ENCODE measurements around the gene CMC1.

Gene CMC1

GRCh38 chr3:28348265-28348628 is 106.8 kb downstream of the CMC1 start:
- DNase-seq = no peak
- no peaks in the 10 kb centered on the region for H3K27me3 ChIP-seq (replicated peaks; ENCODE audit: control insufficient read depth, insufficient read depth, low read length, poor library complexity, severe bottlenecking)
- peak overlapping the region; percentile 95 for H3K27ac ChIP-seq (ENCODE audit: insufficient read depth, low read length, poor library complexity, severe bottlenecking)
- no peaks in the 10 kb centered on the region for H3K9me3 ChIP-seq (ENCODE audit: control insufficient read depth, low read length)
- no peaks in the 10 kb centered on the region for H3K36me3 ChIP-seq (ENCODE audit: control insufficient read depth, insufficient read depth, low read length)
- H3K4me1 ChIP-seq (ENCODE audit: control insufficient read depth, insufficient read depth, low read length, poor library complexity, severe bottlenecking) = no peaks in the 10 kb centered on the region
- peak overlapping the region; percentile 99 for H3K4me3 ChIP-seq (ENCODE audit: insufficient read depth, low read depth, low read length, poor library complexity, severe bottlenecking)

GRCh38 chr3:28348629-28349468 is 107.4 kb downstream of the CMC1 start, which contains the start of the genes AZI2 and ZCWPW2:
Gene AZI2 (minus strand): TSS chr3:28348824. CDS start chr3:28340617, 8,207 bp downstream.
Gene ZCWPW2 (plus strand): TSS chr3:28348721. CDS start chr3:28413069, 64,348 bp downstream.
- H3K27me3 ChIP-seq (replicated peaks; ENCODE audit: control insufficient read depth, insufficient read depth, low read length, poor library complexity, severe bottlenecking) = no peaks in the 10 kb centered on the region
- no peaks in the 10 kb centered on the region for H3K4me1 ChIP-seq (ENCODE audit: control insufficient read depth, insufficient read depth, low read length, poor library complexity, severe bottlenecking)

GRCh38 chr3:28349469-28350000 is 108.1 kb downstream of the CMC1 start:
- Histone ChIP-seq H3K36me3 (ENCODE audit: control insufficient read depth, insufficient read depth, low read length) (no peaks in the 10 kb centered on the region), H3K27ac (ENCODE audit: insufficient read depth, low read length, poor library complexity, severe bottlenecking) (peak overlapping the region; percentile 95), H3K4me3 (ENCODE audit: insufficient read depth, low read depth, low read length, poor library complexity, severe bottlenecking) (peak overlapping the region; percentile 99), H3K4me1 (ENCODE audit: control insufficient read depth, insufficient read depth, low read length, poor library complexity, severe bottlenecking) (no peaks in the 10 kb centered on the region), H3K9me3 (ENCODE audit: control insufficient read depth, low read length) (no peaks in the 10 kb centered on the region), H3K27me3 (replicated peaks; ENCODE audit: control insufficient read depth, insufficient read depth, low read length, poor library complexity, severe bottlenecking) (no peaks in the 10 kb centered on the region)
- no peak for DNase-seq

More at GRCh38 chr3:28348629-28349468, 107.4 kb downstream of the CMC1 start, which contains the start of the genes AZI2 and ZCWPW2:
- Histone ChIP-seq H3K4me3 (ENCODE audit: insufficient read depth, low read depth, low read length, poor library complexity, severe bottlenecking) (peak within 1 kb of the TSS; percentile 99), H3K9me3 (ENCODE audit: control insufficient read depth, low read length) (no peaks in the 10 kb centered on the region), H3K36me3 (ENCODE audit: control insufficient read depth, insufficient read depth, low read length) (no peaks in the 10 kb centered on the region), H3K27ac (ENCODE audit: insufficient read depth, low read length, poor library complexity, severe bottlenecking) (peak within 1 kb of the TSS; percentile 95)
- peak; percentile 83 to 89 (median 85) for DNase-seq
